Upper lobe of left lung (tissue), 6 donors: ENCODE results near the gene MLH1. TPM values are rescaled to one million over a fixed set of nuclear protein-coding genes. Genes with fewer than 3 reads are reported as not detected.

Experiments
- ATAC-seq, 2 donors: fragments of 200-7000 bp; cut with Tn5 transposase; one replicate each; pipeline ENCODE4 v1.9.1; 2022; ENCODE audit warnings: mild to moderate bottlenecking in 2 of 2, moderate library complexity in 2 of 2; ENCODE audit not compliant: low FRiP score in 2 of 2
- DNase-seq, 2 donors: peaks; one replicate each; pipeline ENCODE4 v3.0.0-alpha.2; 2019 to 2020
- H3K27ac ChIP-seq, 4 donors: fragments of 200-600 bp; sonication (generic); one replicate each; pipeline ENCODE4 v1.5.1; 2016 to 2019
- H3K27me3 ChIP-seq, 4 donors: fragments of 200-600 bp; sonication (generic); one replicate each; pipeline ENCODE4 v1.5.1; 2017 to 2019
- H3K36me3 ChIP-seq, 4 donors: fragments of 200-600 bp; sonication (generic); one replicate each; pipeline ENCODE4 v1.5.1; 2016 to 2019
- H3K4me1 ChIP-seq, 4 donors: fragments of 200-600 bp; sonication (generic); one replicate each; pipeline ENCODE4 v1.5.1; 2018 to 2019
- H3K4me3 ChIP-seq, 4 donors: fragments of 200-600 bp; sonication (generic); one replicate each; pipeline ENCODE4 v1.5.1; 2017 to 2019; ENCODE audit warnings: mild to moderate bottlenecking in 2 of 4, moderate library complexity in 1 of 4
- H3K9me3 ChIP-seq, 4 donors: fragments of 200-600 bp; sonication (generic); one replicate each; pipeline ENCODE4 v1.5.1; 2018 to 2019
- EP300 ChIP-seq, 4 donors: sonication (generic); formaldehyde crosslinking; IDR thresholded peaks; one replicate each; pipeline ENCODE4 v1.5.1; 2017; ENCODE audit warnings: antibody characterized with exemption in 4 of 4, control low read depth in 2 of 4
- POLR2A ChIP-seq, 4 donors: fragments of 450-650 bp; IDR thresholded peaks; one replicate each; pipeline ENCODE4 v1.5.1; 2016 to 2017; ENCODE audit warnings: antibody characterized with exemption in 4 of 4, mild to moderate bottlenecking in 2 of 4
- POLR2AphosphoS5 ChIP-seq, 2 donors: sonication (generic); formaldehyde crosslinking; IDR thresholded peaks; one replicate each; pipeline ENCODE4 v1.5.1; 2017; ENCODE audit warnings: antibody characterized with exemption in 2 of 2
- WGBS, 2 donors: methylation state at CpG; one replicate each; pipeline ENCODE4 v1.1.5; 2017 to 2018; 5-methylcytosine and 5-hydroxymethylcytosine counted together
- total RNA-seq, 6 donors: library from RNA; depleted of rRNA in 4 of 6; stranded (reverse); fragments of >200 nt in 4 of 6; gene quantifications; one replicate each; pipeline versions ENCODE4 v1.1.0 to v1.2.1, GENCODE V29; 2016 to 2021
- TF ChIP-seq, protein P1 (sequence below), 6 experiments: fragments of 450-650 bp in 4 of 6; fragments of 200-600 bp in 2 of 6; sonication (generic) in 2 of 6; IDR thresholded peaks; one replicate each; pipeline ENCODE4 v1.5.1; 2016 to 2019; ENCODE audit warnings: antibody characterized with exemption in 6 of 6
- donor health status: DM: no; HTN: no; CAD: no; lungs with moderate emphysema.
- donor health status: DM: no; HTN: yes; CAD: no; lungs with severe emphysema.

The MLH1 gene
- total RNA-seq, 6 donors from 2014 or later = 31.7 to 97.4 (median 37.2) TPM

- ATAC-seq (no peak), DNase-seq (peak in 1 of 2 donors; percentile 75)
- H3K9me3 ChIP-seq = no peaks in the 10 kb centered on the region
- H3K27me3 ChIP-seq = no peaks in the 10 kb centered on the region
- TF ChIP-seq POLR2AphosphoS5 (IDR thresholded peaks at IDR 0.05) = peak in 1 of 2 donors; percentile 33
- TF ChIP-seq EP300 (IDR thresholded peaks at IDR 0.05) = peak in 2 of 4 donors; percentile 48 to 88
- TF ChIP-seq POLR2A (IDR thresholded peaks at IDR 0.05) = peak in 1 of 4 donors; percentile 26
- TF ChIP-seq, protein P1, sequence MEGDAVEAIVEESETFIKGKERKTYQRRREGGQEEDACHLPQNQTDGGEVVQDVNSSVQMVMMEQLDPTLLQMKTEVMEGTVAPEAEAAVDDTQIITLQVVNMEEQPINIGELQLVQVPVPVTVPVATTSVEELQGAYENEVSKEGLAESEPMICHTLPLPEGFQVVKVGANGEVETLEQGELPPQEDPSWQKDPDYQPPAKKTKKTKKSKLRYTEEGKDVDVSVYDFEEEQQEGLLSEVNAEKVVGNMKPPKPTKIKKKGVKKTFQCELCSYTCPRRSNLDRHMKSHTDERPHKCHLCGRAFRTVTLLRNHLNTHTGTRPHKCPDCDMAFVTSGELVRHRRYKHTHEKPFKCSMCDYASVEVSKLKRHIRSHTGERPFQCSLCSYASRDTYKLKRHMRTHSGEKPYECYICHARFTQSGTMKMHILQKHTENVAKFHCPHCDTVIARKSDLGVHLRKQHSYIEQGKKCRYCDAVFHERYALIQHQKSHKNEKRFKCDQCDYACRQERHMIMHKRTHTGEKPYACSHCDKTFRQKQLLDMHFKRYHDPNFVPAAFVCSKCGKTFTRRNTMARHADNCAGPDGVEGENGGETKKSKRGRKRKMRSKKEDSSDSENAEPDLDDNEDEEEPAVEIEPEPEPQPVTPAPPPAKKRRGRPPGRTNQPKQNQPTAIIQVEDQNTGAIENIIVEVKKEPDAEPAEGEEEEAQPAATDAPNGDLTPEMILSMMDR (IDR thresholded peaks at IDR 0.05) = peak in 1 of 6 experiments; percentile 22
- peaks cover 9 to 16% (median 12%) of the 10 kb centered on the region in 4 donors for H3K4me1 ChIP-seq
- no peaks in the 10 kb centered on the region for H3K36me3 ChIP-seq
- 65 to 66% methylated on average over 3 of the region's 3 CpGs for WGBS, 2 donors
- peak overlapping the region in 1 of 4 donors; percentile 8 for H3K4me3 ChIP-seq
- peak overlapping the region; percentile 42 to 68 (median 62) for H3K27ac ChIP-seq
These were observed 27.9 kb upstream of the MLH1 start for GRCh38 chr3:36965440-36965839.

- TF ChIP-seq, protein P1 (IDR thresholded peaks at IDR 0.05) = no peak
- Histone ChIP-seq H3K9me3 (no peaks in the 10 kb centered on the region), H3K27ac (no peak overlapping the region), H3K27me3 (no peaks in the 10 kb centered on the region), H3K4me3 (no peak overlapping the region), H3K36me3 (peaks cover 0 to 2% (median 0%) of the 10 kb centered on the region in 4 donors), H3K4me1 (peaks cover 9 to 16% (median 12%) of the 10 kb centered on the region in 4 donors)
- no peak for ATAC-seq
- DNase-seq = no peak
- 80 to 86% methylated on average over 4 of the region's 4 CpGs for WGBS, 2 donors
These were observed 24.2 kb upstream of the MLH1 start for GRCh38 chr3:36969085-36969484.

DNA sequence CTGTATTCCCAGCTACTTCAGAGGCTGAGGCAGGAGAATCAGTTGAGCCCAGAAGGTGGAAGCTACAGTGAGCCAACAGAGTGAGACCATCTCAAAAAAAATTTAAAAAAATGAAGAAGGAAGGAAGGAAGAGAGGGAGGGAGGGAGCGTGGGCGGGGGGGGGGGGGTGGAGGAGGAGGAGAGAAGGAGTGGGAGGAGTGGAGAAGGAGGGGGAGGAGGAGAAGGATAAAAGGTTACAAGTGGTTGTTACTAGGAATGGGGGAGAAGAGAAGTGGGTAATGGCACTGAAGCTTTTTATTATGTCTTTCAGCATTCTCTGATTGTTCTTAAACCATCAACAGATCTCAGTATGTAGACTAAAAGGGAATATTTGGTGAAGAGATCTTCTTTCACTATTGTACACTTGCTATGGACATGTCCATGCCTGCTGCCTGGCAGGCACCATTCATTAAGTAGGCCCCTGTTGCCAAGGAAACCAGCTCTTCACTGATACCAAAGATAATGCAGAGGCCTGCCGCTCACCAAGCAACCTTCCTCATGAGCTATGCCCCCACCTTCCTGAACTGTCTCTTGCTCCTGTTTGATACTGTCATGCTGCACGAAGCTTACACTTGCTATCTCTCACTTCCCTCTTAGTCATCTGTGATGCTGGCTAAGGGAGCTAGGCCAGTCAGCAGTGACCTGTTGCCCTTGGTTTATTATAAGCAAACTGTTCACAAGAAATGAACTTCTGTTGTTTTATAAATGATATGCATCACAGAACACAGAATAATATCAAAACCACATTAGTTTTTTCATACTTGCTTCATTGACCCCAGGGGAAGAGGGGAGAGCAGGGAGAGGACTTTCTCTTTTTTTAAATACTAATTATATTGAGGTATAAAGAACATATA lies 23.5 kb upstream of the MLH1 start:
- no peaks in the 10 kb centered on the region for H3K27me3 ChIP-seq

GRCh38 chr3:36972163-36972562 lies 21.2 kb upstream of the MLH1 start:
- ATAC-seq (no peak), DNase-seq (no peak)

More for the DNA sequence above, 23.5 kb upstream of the MLH1 start:
- H3K9me3 ChIP-seq = no peaks in the 10 kb centered on the region
- peaks cover 0 to 2% (median 0%) of the 10 kb centered on the region in 4 donors for H3K36me3 ChIP-seq
- ATAC-seq (peak; percentile 69 to 72), DNase-seq (peak in 1 of 2 donors; percentile 39)
- WGBS, 2 donors = 20 to 24% methylated on average over 4 of the region's 4 CpGs
- peaks cover 9 to 14% (median 12%) of the 10 kb centered on the region in 4 donors for H3K4me1 ChIP-seq
- no peak overlapping the region for H3K27ac ChIP-seq
- no peak for TF ChIP-seq POLR2AphosphoS5 (IDR thresholded peaks at IDR 0.05)
- no peak for TF ChIP-seq POLR2A (IDR thresholded peaks at IDR 0.05)
- no peak for TF ChIP-seq EP300 (IDR thresholded peaks at IDR 0.05)
- TF ChIP-seq, protein P1 (IDR thresholded peaks at IDR 0.05) = no peak
- no peak overlapping the region for H3K4me3 ChIP-seq

More at GRCh38 chr3:36972163-36972562, 21.2 kb upstream of the MLH1 start:
- peaks cover 9 to 13% (median 11%) of the 10 kb centered on the region in 4 donors for H3K4me1 ChIP-seq
- WGBS, 2 donors = 88 to 98% methylated on average over 2 of the region's 2 CpGs
- no peaks in the 10 kb centered on the region for H3K9me3 ChIP-seq
- no peak for TF ChIP-seq POLR2A (IDR thresholded peaks at IDR 0.05)
- no peak for TF ChIP-seq EP300 (IDR thresholded peaks at IDR 0.05)
- no peak for TF ChIP-seq POLR2AphosphoS5 (IDR thresholded peaks at IDR 0.05)
- TF ChIP-seq, protein P1 (IDR thresholded peaks at IDR 0.05) = no peak
- no peak overlapping the region for H3K27ac ChIP-seq
- no peak overlapping the region for H3K4me3 ChIP-seq
- no peaks in the 10 kb centered on the region for H3K27me3 ChIP-seq
- H3K36me3 ChIP-seq = peaks cover 0 to 2% (median 0%) of the 10 kb centered on the region in 4 donors
